ENCODE measurements around the gene TET3.

The TET3 gene

GRCh38 chr2:73942664-73943063 lies 42.0 kb upstream of the TET3 start:
- H3K4me3 ChIP-seq (replicated peaks in 1 of 2; ENCODE audit: low read depth in 2 of 2, low read length in 2 of 2), result no peak overlapping the region
- no peak for TF ChIP-seq CTCF (IDR thresholded peaks at IDR 0.05; ENCODE audit: low read depth, low read length)
- DNase-seq (ENCODE audit: low read depth in 2 of 2), result no peak

GRCh38 chr2:73944714-73945113 lies 40.0 kb upstream of the TET3 start:
- DNase-seq (ENCODE audit: low read depth in 2 of 2), result no peak
- no peak for TF ChIP-seq CTCF (IDR thresholded peaks at IDR 0.05; ENCODE audit: low read depth, low read length)

GRCh38 chr2:73946215-73946614 lies 38.5 kb upstream of the TET3 start:
- no peak for TF ChIP-seq CTCF (IDR thresholded peaks at IDR 0.05; ENCODE audit: low read depth, low read length)
- H3K4me3 ChIP-seq (replicated peaks in 1 of 2; ENCODE audit: low read depth in 2 of 2, low read length in 2 of 2), result no peak overlapping the region
- no peak for DNase-seq (ENCODE audit: low read depth in 2 of 2)

More at GRCh38 chr2:73944714-73945113, 40.0 kb upstream of the TET3 start:
- no peak overlapping the region for H3K4me3 ChIP-seq (replicated peaks in 1 of 2; ENCODE audit: low read depth in 2 of 2, low read length in 2 of 2)

- DNase-seq (ENCODE audit: low read depth in 2 of 2), result no peak
- no peak for TF ChIP-seq CTCF (IDR thresholded peaks at IDR 0.05; ENCODE audit: low read depth, low read length)
Measured at GRCh38 chr2:73946666-73947065, 38.0 kb upstream of the TET3 start.

GRCh38 chr2:73947412-73948018 lies 37.2 kb upstream of the TET3 start:
- H3K4me3 ChIP-seq (replicated peaks in 1 of 2; ENCODE audit: low read depth in 2 of 2, low read length in 2 of 2), result no peak overlapping the region
- TF ChIP-seq CTCF (IDR thresholded peaks at IDR 0.05; ENCODE audit: low read depth, low read length), result no peak

More at GRCh38 chr2:73946666-73947065, 38.0 kb upstream of the TET3 start:
- H3K4me3 ChIP-seq (replicated peaks in 1 of 2; ENCODE audit: low read depth in 2 of 2, low read length in 2 of 2), result no peak overlapping the region

GRCh38 chr2:73949802-73950201 lies 34.9 kb upstream of the TET3 start:
- H3K4me3 ChIP-seq (replicated peaks in 1 of 2; ENCODE audit: low read depth in 2 of 2, low read length in 2 of 2), result no peak overlapping the region
- TF ChIP-seq CTCF (IDR thresholded peaks at IDR 0.05; ENCODE audit: low read depth, low read length), result no peak
- no peak for DNase-seq (ENCODE audit: low read depth in 2 of 2)

More at GRCh38 chr2:73947412-73948018, 37.2 kb upstream of the TET3 start:
- no peak for DNase-seq (ENCODE audit: low read depth in 2 of 2)

Data from cardiac fibroblast (primary cell).